DMS 273 (cell line): ENCODE measurements around the gene PPP2R2C.

Source experiments
- DNase-seq: peaks from one replicate; lab custom pipeline; 2025; ENCODE audit not compliant: unreplicated experiment; lab: John Stamatoyannopoulos, UW

Gene PPP2R2C

GRCh38 chr4:6472387-6473263 lies at the start of gene PPP2R2C:
PPP2R2C (minus strand) TSS chr4:6472614; CDS start chr4:6472229, 385 bp downstream.
- DNase-seq: peak; percentile 64

GRCh38 chr4:6520978-6521377 lies 48.6 kb upstream of the PPP2R2C start:
- DNase-seq: no peak

- DNase-seq: no peak
Measured at GRCh38 chr4:6520051-6520636, 47.7 kb upstream of the PPP2R2C start.

GRCh38 chr4:6517171-6517570 lies 44.8 kb upstream of the PPP2R2C start:
- DNase-seq: no peak

GRCh38 chr4:6516762-6517161 lies 44.3 kb upstream of the PPP2R2C start:
- no peak for DNase-seq

GRCh38 chr4:6516281-6516680 lies 43.9 kb upstream of the PPP2R2C start:
- DNase-seq: no peak

- no peak for DNase-seq
Measured at GRCh38 chr4:6513678-6514077, 41.3 kb upstream of the PPP2R2C start.

- no peak for DNase-seq
Measured at GRCh38 chr4:6509587-6509986, 37.2 kb upstream of the PPP2R2C start.

- no peak for DNase-seq
Measured at GRCh38 chr4:6507345-6507744, 34.9 kb upstream of the PPP2R2C start.

- DNase-seq: no peak
Measured at GRCh38 chr4:6506616-6507140, 34.3 kb upstream of the PPP2R2C start.

GRCh38 chr4:6504900-6505496 lies 32.6 kb upstream of the PPP2R2C start:
- DNase-seq: peak; percentile 12

- no peak for DNase-seq
Measured at GRCh38 chr4:6502747-6503465, 30.5 kb upstream of the PPP2R2C start.

GRCh38 chr4:6502147-6502546 lies 29.7 kb upstream of the PPP2R2C start:
- no peak for DNase-seq

GRCh38 chr4:6501171-6501570 lies 28.8 kb upstream of the PPP2R2C start:
- DNase-seq: no peak

GRCh38 chr4:6500481-6501140 lies 28.2 kb upstream of the PPP2R2C start:
- DNase-seq: peak; percentile 15

GRCh38 chr4:6499238-6499600 lies 26.8 kb upstream of the PPP2R2C start:
- DNase-seq: no peak

- no peak for DNase-seq
Measured at GRCh38 chr4:6498511-6499237, 26.3 kb upstream of the PPP2R2C start.

- no peak for DNase-seq
Measured at GRCh38 chr4:6497796-6498195, 25.4 kb upstream of the PPP2R2C start.

- DNase-seq: no peak
Measured at GRCh38 chr4:6495736-6496135, 23.3 kb upstream of the PPP2R2C start.

- no peak for DNase-seq
Measured at GRCh38 chr4:6495296-6495590, 22.8 kb upstream of the PPP2R2C start.
